Keratinocyte (primary cell): Measurements from ENCODE around the gene RNF141.

Source experiments
- CTCF ChIP-seq, 3 experiments: IDR thresholded peaks in 1 of 3; conservative IDR thresholded peaks in 1 of 3; optimal IDR thresholded peaks in 1 of 3; 2 replicates in 2 of 3; 3 replicates in 1 of 3; pipeline versions ENCODE3 to v1.5.1; 2011; ENCODE audit warnings: low read length in 3 of 3, mild to moderate bottlenecking in 3 of 3, moderate library complexity in 2 of 3, control low read depth in 1 of 3, inconsistent platforms in 1 of 3; ENCODE audit not compliant: insufficient read depth in 2 of 3; ENCODE audit errors: extremely low read depth in 1 of 3
- EZH2 ChIP-seq: IDR thresholded peaks from one replicate; pipeline ENCODE4 v1.6.1; 2012; ENCODE audit warnings: inconsistent platforms, mild to moderate bottlenecking, low read length, moderate library complexity

- no peak for TF ChIP-seq CTCF (optimal IDR thresholded peaks at IDR 0.05 in 1 of 3, IDR thresholded peaks at IDR 0.05 in 1 of 3, conservative IDR thresholded peaks at IDR 0.05 in 1 of 3; ENCODE audit: extremely low read depth in 1 of 3, insufficient read depth in 2 of 3, low read length in 3 of 3)
- no peak for TF ChIP-seq EZH2
Observed at GRCh38 chr11:10544491-10545465, 3.8 kb upstream of the RNF141 start.
